ENCODE measurements around the gene LRRC28. TPM values are rescaled to one million over a fixed set of nuclear protein-coding genes. Genes with fewer than 3 reads are reported as not detected.

The LRRC28 gene
- total RNA-seq, result 10.2 TPM in 2 replicates

GRCh38 chr15:99250857-99251841 lies at the start of gene LRRC28:
Gene LRRC28, plus strand, starts transcription at chr15:99251481. Its CDS starts 4,477 bp downstream, at chr15:99255958.

GRCh38 chr15:99249270-99249841 lies 1.9 kb upstream of the LRRC28 start, which contains the start of gene TTC23:
Gene TTC23, minus strand, starts transcription at chr15:99249581. Its CDS starts 20,869 bp downstream, at chr15:99228712.

Other genes starting within 250 kb of the LRRC28 start
- gene PGPEP1L, start 243.7 kb upstream of the LRRC28 start, total RNA-seq, result not detected in 2 replicates
- 4.6 and 5.3 TPM in 2 replicates for gene SYNM, start 146.4 kb upstream of the LRRC28 start, total RNA-seq
- gene TTC23, start 1.9 kb upstream of the LRRC28 start, total RNA-seq, result 22.9 and 25.9 TPM in 2 replicates